ENCODE results near the gene MMP1. TPM values are rescaled to one million over a fixed set of nuclear protein-coding genes. Genes with fewer than 3 reads are reported as not detected.
"Not testable (repeated sequence)": the region's sequence is repeated elsewhere in the genome, so short reads cannot be mapped to it uniquely, and the experiment has no call there.

MMP1 gene
- polyA plus RNA-seq, 1 donor = 0.23 TPM

GRCh38 chr11:102760344-102761035 is 37.5 kb downstream of the MMP1 start:
- DNase-seq = no peak

- no peak for DNase-seq
Measured at GRCh38 chr11:102757823-102758549, 40.0 kb downstream of the MMP1 start.

GRCh38 chr11:102753267-102753666 is 44.7 kb downstream of the MMP1 start:
- DNase-seq = no peak

GRCh38 chr11:102751673-102752072 is 46.3 kb downstream of the MMP1 start:
- DNase-seq = no peak

- no peak for DNase-seq
Measured at GRCh38 chr11:102749101-102749722, 48.7 kb downstream of the MMP1 start.

GRCh38 chr11:102746746-102747578 is 51.0 kb downstream of the MMP1 start:
- DNase-seq = not testable (repeated sequence)

Other genes starting within 250 kb of the MMP1 start
- gene MMP20, start 172.8 kb downstream of the MMP1 start, polyA plus RNA-seq (ENCODE audit: insufficient read length) = not detected
- not detected for gene MMP27, start 92.4 kb downstream of the MMP1 start, polyA plus RNA-seq (ENCODE audit: insufficient read length)
- not detected for gene MMP8, start 73.2 kb downstream of the MMP1 start, polyA plus RNA-seq (ENCODE audit: insufficient read length)
- gene MMP10, start 17.5 kb downstream of the MMP1 start, polyA plus RNA-seq (ENCODE audit: insufficient read length) = not detected
- gene MMP3, start 45.4 kb upstream of the MMP1 start, polyA plus RNA-seq (ENCODE audit: insufficient read length) = not detected
- gene MMP12, start 76.8 kb upstream of the MMP1 start, polyA plus RNA-seq (ENCODE audit: insufficient read length) = 4.4 TPM
- gene MMP13, start 157.6 kb upstream of the MMP1 start, polyA plus RNA-seq (ENCODE audit: insufficient read length) = not detected